ENCODE results near the gene EXD3.

The EXD3 gene

DNA sequence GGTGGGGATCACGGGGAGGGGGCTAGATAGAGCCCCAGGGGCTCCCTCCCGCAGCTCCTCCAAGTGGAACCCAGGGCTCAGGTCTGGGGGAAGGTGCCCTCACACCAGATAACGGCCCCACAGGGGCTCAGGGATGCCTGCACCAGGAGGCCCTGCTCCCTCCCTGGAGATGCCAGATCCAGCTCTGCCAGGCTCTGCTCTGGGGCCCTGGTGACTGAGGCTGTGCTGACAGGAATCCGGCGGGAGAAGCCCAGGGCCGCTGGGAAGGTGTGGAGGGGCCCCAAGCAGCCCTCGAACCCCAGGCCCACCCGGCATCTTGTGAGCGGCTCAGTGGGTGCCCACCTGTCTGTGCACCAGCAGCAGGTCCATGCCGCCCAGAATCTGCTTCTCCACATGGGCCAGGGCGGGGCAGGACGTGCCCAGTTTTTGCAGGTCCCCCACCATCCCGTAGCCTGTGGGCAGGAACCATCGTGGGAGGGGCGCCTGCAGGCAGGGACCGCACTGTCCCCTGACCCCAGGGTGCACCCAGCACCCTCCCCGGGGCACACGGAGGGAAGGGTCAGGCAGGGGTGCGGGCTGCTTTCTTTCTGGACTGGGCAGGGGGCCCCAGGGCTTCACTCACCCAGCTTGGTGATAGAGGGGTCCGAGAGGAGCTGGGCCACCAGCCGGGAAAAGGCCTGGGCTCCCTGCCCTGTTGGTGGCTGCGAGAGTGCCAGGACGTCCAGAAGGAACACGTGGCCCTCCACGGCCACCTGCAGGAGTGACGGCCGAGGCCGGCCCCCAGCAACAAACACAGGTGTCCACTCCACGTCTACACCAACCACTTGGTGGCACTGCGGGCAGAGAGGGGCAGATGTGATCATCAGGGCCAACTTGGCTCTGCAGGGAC, 72.0 kb downstream of the EXD3 start:
- Histone ChIP-seq H2AK5ac (ENCODE audit: low read depth, low read length) (peak overlapping the region; percentile 88), H3K79me1 (ENCODE audit: low read depth, low read length) (no peaks in the 10 kb centered on the region), H3K4ac (ENCODE audit: low read length) (no peak overlapping the region), H3K4me3 (ENCODE audit: low read length in 2 of 2) (no peak overlapping the region), H2BK15ac (ENCODE audit: low read length) (no peak overlapping the region), H4K8ac (ENCODE audit: low read depth, low read length) (no peak overlapping the region), H3K4me2 (ENCODE audit: insufficient read depth, low read length, poor library complexity, severe bottlenecking) (no peak overlapping the region), H4K91ac (ENCODE audit: low read depth, low read length, poor library complexity) (no peak overlapping the region), H2BK120ac (ENCODE audit: low read depth, low read length) (no peak overlapping the region), H3K14ac (ENCODE audit: low read length) (peak overlapping the region; percentile 71), H3K9me3 (replicated peaks in 1 of 2; ENCODE audit: control insufficient read depth in 2 of 2, insufficient read depth in 1 of 2, low read depth in 1 of 2, low read length in 2 of 2) (peaks cover 13 to 21% of the 10 kb centered on the region in 2 donors), H3K4me1 (ENCODE audit: control insufficient read depth in 2 of 2, insufficient read depth in 1 of 2, low read depth in 1 of 2, low read length in 2 of 2) (no peaks in the 10 kb centered on the region), H3K27me3 (ENCODE audit: control insufficient read depth in 3 of 3, insufficient read depth in 3 of 3, low read depth in 1 of 3, low read length in 3 of 3) (peaks cover 0 to 2% (median 0%) of the 10 kb centered on the region in 3 experiments), H2BK12ac (ENCODE audit: low read length) (peak overlapping the region; percentile 84), H3K18ac (ENCODE audit: low read length) (peak overlapping the region; percentile 48), H3K23ac (ENCODE audit: low read depth, low read length, poor library complexity) (peak overlapping the region; percentile 31), H2BK5ac (ENCODE audit: low read length) (no peak overlapping the region), H3K36me3 (replicated peaks in 1 of 2; ENCODE audit: control insufficient read depth in 2 of 2, insufficient read depth in 2 of 2, low read length in 2 of 2) (peaks cover 0 to 2% of the 10 kb centered on the region in 2 donors), H3K27ac (replicated peaks; ENCODE audit: low read length) (no peak overlapping the region), H3K9ac (ENCODE audit: low read depth, low read length, poor library complexity) (no peak overlapping the region), H2AFZ (ENCODE audit: low read length) (no peak overlapping the region)
- DNase-seq (ENCODE audit: low spot score): no peak
- WGBS, 2 donors (ENCODE audit: extremely low coverage in 2 of 2, insufficient read length in 2 of 2, insufficient replicate concordance in 1 of 2): no CpG with 5 or more reads among the region's 30 CpGs

DNA sequence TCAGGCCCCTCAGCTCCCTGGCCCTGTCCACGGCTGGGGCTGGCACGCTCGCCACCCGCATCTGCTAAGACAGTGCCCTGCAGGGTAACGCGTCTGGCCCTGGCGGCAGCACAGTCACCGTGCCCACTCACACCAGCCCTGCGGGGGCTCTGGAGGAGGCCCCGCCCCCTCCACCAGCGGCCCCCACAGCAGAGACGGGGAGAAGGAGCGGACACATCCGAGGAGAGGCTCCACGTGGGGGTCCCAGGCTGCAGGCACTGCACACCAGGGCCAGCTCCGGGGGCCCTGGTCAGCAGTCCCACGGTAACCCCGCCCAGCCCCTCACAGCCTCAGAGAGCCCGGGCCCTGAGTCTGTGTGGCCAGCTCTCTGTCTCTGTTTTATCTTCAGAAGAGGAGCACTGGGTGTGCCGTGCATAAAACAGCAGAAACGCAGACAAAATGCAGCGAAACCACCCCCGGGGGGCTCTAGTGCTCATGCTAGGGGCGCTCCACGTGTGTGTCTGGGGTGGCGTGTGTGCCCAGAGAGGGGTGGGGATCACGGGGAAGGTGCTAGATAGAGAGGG, 73.4 kb downstream of the EXD3 start:
- Histone ChIP-seq H3K27ac (replicated peaks; ENCODE audit: low read length) (no peak overlapping the region), H3K9ac (ENCODE audit: low read depth, low read length, poor library complexity) (peak overlapping the region; percentile 44), H2AK5ac (ENCODE audit: low read depth, low read length) (peak overlapping the region; percentile 83), H3K4me3 (ENCODE audit: low read length in 2 of 2) (no peak overlapping the region), H2BK12ac (ENCODE audit: low read length) (peak overlapping the region; percentile 58), H3K4ac (ENCODE audit: low read length) (no peak overlapping the region), H3K4me2 (ENCODE audit: insufficient read depth, low read length, poor library complexity, severe bottlenecking) (no peak overlapping the region), H4K8ac (ENCODE audit: low read depth, low read length) (no peak overlapping the region), H3K27me3 (ENCODE audit: control insufficient read depth in 3 of 3, insufficient read depth in 3 of 3, low read depth in 1 of 3, low read length in 3 of 3) (peaks cover 0 to 2% (median 0%) of the 10 kb centered on the region in 3 experiments), H2BK15ac (ENCODE audit: low read length) (peak overlapping the region; percentile 67), H2BK120ac (ENCODE audit: low read depth, low read length) (no peak overlapping the region), H3K9me3 (replicated peaks in 1 of 2; ENCODE audit: control insufficient read depth in 2 of 2, insufficient read depth in 1 of 2, low read depth in 1 of 2, low read length in 2 of 2) (peaks cover 5 to 18% of the 10 kb centered on the region in 2 donors), H4K91ac (ENCODE audit: low read depth, low read length, poor library complexity) (no peak overlapping the region), H2BK5ac (ENCODE audit: low read length) (no peak overlapping the region), H3K36me3 (replicated peaks in 1 of 2; ENCODE audit: control insufficient read depth in 2 of 2, insufficient read depth in 2 of 2, low read length in 2 of 2) (peaks cover 0 to 2% of the 10 kb centered on the region in 2 donors), H3K4me1 (ENCODE audit: control insufficient read depth in 2 of 2, insufficient read depth in 1 of 2, low read depth in 1 of 2, low read length in 2 of 2) (no peaks in the 10 kb centered on the region), H2AFZ (ENCODE audit: low read length) (no peak overlapping the region), H3K23ac (ENCODE audit: low read depth, low read length, poor library complexity) (peak overlapping the region; percentile 73), H3K18ac (ENCODE audit: low read length) (peak overlapping the region; percentile 48), H3K14ac (ENCODE audit: low read length) (no peak overlapping the region), H3K79me1 (ENCODE audit: low read depth, low read length) (no peaks in the 10 kb centered on the region)
- no peak for DNase-seq (ENCODE audit: low spot score)
- no CpG with 5 or more reads among the region's 27 CpGs for WGBS, 2 donors (ENCODE audit: extremely low coverage in 2 of 2, insufficient read length in 2 of 2, insufficient replicate concordance in 1 of 2)

DNA sequence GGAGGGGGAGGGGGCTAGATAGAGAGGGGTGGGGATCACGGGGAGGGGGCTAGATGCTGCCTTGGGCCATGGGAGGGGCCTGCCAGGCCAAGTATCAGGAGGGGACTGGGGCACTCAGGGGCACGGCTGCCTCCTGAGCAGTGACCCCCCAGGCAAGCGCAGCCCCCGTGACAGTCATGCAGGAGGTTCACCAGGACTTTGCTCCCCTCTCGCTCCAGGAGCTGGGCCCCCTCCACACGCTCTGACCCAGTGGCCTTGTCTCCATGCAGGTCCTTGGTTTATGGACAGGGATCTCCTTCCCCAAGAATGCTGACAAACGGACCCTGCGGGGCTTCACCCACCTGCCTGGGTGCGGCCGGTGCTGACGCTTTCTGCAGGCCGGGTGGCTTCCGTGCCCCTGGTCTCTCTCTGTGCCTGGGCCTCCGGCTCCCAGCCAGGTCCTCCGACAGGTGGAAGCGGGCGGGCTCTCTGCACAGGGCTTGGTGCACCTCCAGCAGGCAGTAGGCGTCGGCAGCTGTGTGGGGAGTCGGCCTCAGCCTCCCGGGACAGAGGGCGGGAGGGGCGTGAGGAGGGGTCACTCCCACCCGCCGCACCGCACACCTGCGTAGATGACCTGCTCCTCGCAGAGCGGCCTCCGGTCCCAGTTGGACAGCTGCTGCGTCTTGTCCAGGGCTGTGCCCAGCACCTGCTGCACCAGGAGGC, 74.0 kb downstream of the EXD3 start:
- no peak for DNase-seq (ENCODE audit: low spot score)
- WGBS, 2 donors (ENCODE audit: extremely low coverage in 2 of 2, insufficient read length in 2 of 2, insufficient replicate concordance in 1 of 2): no CpG with 5 or more reads among the region's 31 CpGs

More for the DNA sequence above, 74.0 kb downstream of the EXD3 start:
- peak overlapping the region; percentile 83 for H2AK5ac ChIP-seq (ENCODE audit: low read depth, low read length)
- H2BK120ac ChIP-seq (ENCODE audit: low read depth, low read length): no peak overlapping the region
- H3K79me1 ChIP-seq (ENCODE audit: low read depth, low read length): no peaks in the 10 kb centered on the region
- no peak overlapping the region for H2AFZ ChIP-seq (ENCODE audit: low read length)
- H3K27me3 ChIP-seq (ENCODE audit: control insufficient read depth in 3 of 3, insufficient read depth in 3 of 3, low read depth in 1 of 3, low read length in 3 of 3): peaks cover 0 to 2% (median 0%) of the 10 kb centered on the region in 3 experiments
- H3K4me2 ChIP-seq (ENCODE audit: insufficient read depth, low read length, poor library complexity, severe bottlenecking): no peak overlapping the region
- H2BK5ac ChIP-seq (ENCODE audit: low read length): no peak overlapping the region
- no peak overlapping the region for H3K4me3 ChIP-seq (ENCODE audit: low read length in 2 of 2)
- no peak overlapping the region for H3K27ac ChIP-seq (replicated peaks; ENCODE audit: low read length)
- H3K18ac ChIP-seq (ENCODE audit: low read length): peak overlapping the region; percentile 48
- peaks cover 0 to 2% of the 10 kb centered on the region in 2 donors for H3K36me3 ChIP-seq (replicated peaks in 1 of 2; ENCODE audit: control insufficient read depth in 2 of 2, insufficient read depth in 2 of 2, low read length in 2 of 2)
- H2BK12ac ChIP-seq (ENCODE audit: low read length): peak overlapping the region; percentile 58
- H3K9ac ChIP-seq (ENCODE audit: low read depth, low read length, poor library complexity): peak overlapping the region; percentile 44
- peak overlapping the region; percentile 73 for H3K23ac ChIP-seq (ENCODE audit: low read depth, low read length, poor library complexity)
- H4K91ac ChIP-seq (ENCODE audit: low read depth, low read length, poor library complexity): no peak overlapping the region
- no peak overlapping the region for H4K8ac ChIP-seq (ENCODE audit: low read depth, low read length)
- H2BK15ac ChIP-seq (ENCODE audit: low read length): peak overlapping the region; percentile 67
- H3K14ac ChIP-seq (ENCODE audit: low read length): peak overlapping the region; percentile 56
- peaks cover 5 to 21% of the 10 kb centered on the region in 2 donors for H3K9me3 ChIP-seq (replicated peaks in 1 of 2; ENCODE audit: control insufficient read depth in 2 of 2, insufficient read depth in 1 of 2, low read depth in 1 of 2, low read length in 2 of 2)
- H3K4me1 ChIP-seq (ENCODE audit: control insufficient read depth in 2 of 2, insufficient read depth in 1 of 2, low read depth in 1 of 2, low read length in 2 of 2): no peaks in the 10 kb centered on the region
- H3K4ac ChIP-seq (ENCODE audit: low read length): no peak overlapping the region
